PC-9 (cell line): Measurements from ENCODE around the gene DNAI2. TPM values are rescaled to one million over a fixed set of nuclear protein-coding genes. Genes with fewer than 3 reads are reported as not detected.
A peak's percentile ranks its signal among the peaks of the same experiment; 100 is the strongest.

ENCODE experiments used
- BruUV-seq: library from RNA; stranded (reverse); fragments of 400-500 nt; replicated peaks from 2 replicates; lab custom pipeline; 2021; lab: Mats Ljungman, UMichigan
- CTCF ChIA-PET: fragments of 300-600 bp; sonication (Branson Sonifier 250); formaldehyde crosslinking; loops from one replicate; lab custom pipeline; 2022; ENCODE audit warnings: antibody characterized with exemption; lab: Charles Lee
- POLR2A ChIA-PET: fragments of 300-600 bp; sonication (Branson Sonifier 250); formaldehyde crosslinking; loops from one replicate; lab custom pipeline; 2022; ENCODE audit warnings: antibody characterized with exemption; ENCODE audit not compliant: unreplicated experiment; lab: Charles Lee
- DNase-seq, 2 experiments: peaks; one replicate each; pipeline versions ENCODE4 v3.0.0 to v3.0.0-alpha.2; 2015 to 2022; ENCODE audit warnings: mixed read lengths in 1 of 2
- H2AFZ ChIP-seq: fragments of 200-600 bp; sonication (generic); 2 replicates; pipeline ENCODE4 v1.8.1; 2017; ENCODE audit warnings: antibody characterized with exemption
- H3F3A ChIP-seq: fragments of 200-600 bp; sonication (generic); 2 replicates; pipeline ENCODE4 v1.8.1; 2017; ENCODE audit warnings: antibody characterized with exemption, mild to moderate bottlenecking, low read depth; ENCODE audit not compliant: insufficient read depth
- H3K27ac ChIP-seq: fragments of 200-600 bp; sonication (generic); 2 replicates; pipeline ENCODE4 v1.6.1; 2016; ENCODE audit warnings: mixed run types
- H3K27me3 ChIP-seq: fragments of 200-600 bp; sonication (generic); 2 replicates; pipeline ENCODE4 v1.6.1; 2016; ENCODE audit warnings: low read depth, mixed run types; ENCODE audit not compliant: insufficient read depth
- H3K36me3 ChIP-seq: fragments of 200-600 bp; sonication (generic); 2 replicates; pipeline ENCODE4 v1.6.1; 2016; ENCODE audit warnings: low read depth, mixed run types
- H3K4me1 ChIP-seq: fragments of 200-600 bp; sonication (generic); replicated peaks from 2 replicates; pipeline ENCODE4 v1.6.1; 2016; ENCODE audit warnings: mixed run types; ENCODE audit not compliant: insufficient read depth
- H3K4me2 ChIP-seq: fragments of 200-600 bp; sonication (generic); 2 replicates; pipeline ENCODE4 v1.6.1; 2017; ENCODE audit warnings: mixed run types
- H3K4me3 ChIP-seq: fragments of 200-600 bp; sonication (generic); 2 replicates; pipeline ENCODE4 v1.6.1; 2016; ENCODE audit warnings: mixed run types
- H3K79me2 ChIP-seq: fragments of 200-600 bp; sonication (generic); 2 replicates; pipeline ENCODE4 v1.6.1; 2017; ENCODE audit warnings: low read depth, mixed run types
- H3K9me2 ChIP-seq: fragments of 200-600 bp; sonication (generic); 2 replicates; pipeline ENCODE4 v1.8.1; 2017; ENCODE audit warnings: mild to moderate bottlenecking; ENCODE audit not compliant: insufficient read depth
- H3K9me3 ChIP-seq: fragments of 200-600 bp; sonication (generic); 2 replicates; pipeline ENCODE4 v1.8.1; 2016; ENCODE audit warnings: low read depth; ENCODE audit not compliant: insufficient read depth
- H4K20me1 ChIP-seq: fragments of 200-600 bp; sonication (generic); 2 replicates; pipeline ENCODE4 v1.8.1; 2017; ENCODE audit not compliant: insufficient read depth
- CTCF ChIP-seq: fragments of 200-600 bp; sonication (generic); conservative IDR thresholded peaks from 2 replicates; pipeline ENCODE4 v1.6.1; 2017; ENCODE audit warnings: mixed run types, antibody characterized with exemption, mild to moderate bottlenecking, moderate library complexity
- EZH2 ChIP-seq: fragments of 200-600 bp; sonication (generic); IDR thresholded peaks from 2 replicates; pipeline ENCODE4 v1.8.0; 2017; ENCODE audit warnings: antibody characterized with exemption, low read depth
- intact Hi-C: fragments of 100-400 bp; cut with micrococcal nuclease; formaldehyde crosslinking; loops from one replicate; pipeline ENCODE4 v1.10.0; 2022; ENCODE audit not compliant: unreplicated experiment
- total RNA-seq: library from RNA; stranded (reverse); gene quantifications from 2 replicates; pipeline ENCODE4 v1.2.3, GENCODE V29; 2021

The DNAI2 gene
- total RNA-seq, 1 experiment from 2014 or later, result not detected

GRCh38 chr17:74267579-74267978 lies 6.5 kb upstream of the DNAI2 start:
- no peaks in the 10 kb centered on the region for H3K9me2 ChIP-seq
- no peaks in the 10 kb centered on the region for H3K36me3 ChIP-seq
- TF ChIP-seq EZH2, result no peak
- no peak for DNase-seq
- CTCF ChIA-PET, result no interaction called here
- H3K4me1 ChIP-seq, result no peaks in the 10 kb centered on the region
- no peak overlapping the region for H3K4me2 ChIP-seq
- H3K27me3 ChIP-seq, result peaks cover 89% of the 10 kb centered on the region
- intact Hi-C loops, result no loop called here
- no peaks in the 10 kb centered on the region for H3F3A ChIP-seq
- H3K4me3 ChIP-seq, result no peak overlapping the region
- H3K9me3 ChIP-seq, result no peaks in the 10 kb centered on the region; the same call in 1 of the 2 replicates
- 0 out of 2 replicates have a peak, but pooled peaks cover 4% of the 10 kb centered on the region for H4K20me1 ChIP-seq
- POLR2A ChIA-PET, result no interaction called here
- H3K27ac ChIP-seq, result no peak overlapping the region
- no TSS peak for BruUV-seq
- H2AFZ ChIP-seq, result no peak overlapping the region
- H3K79me2 ChIP-seq, result no peaks in the 10 kb centered on the region

GRCh38 chr17:74267987-74268499 lies 6.0 kb upstream of the DNAI2 start:
- Histone ChIP-seq H3K27me3 (peaks cover 89% of the 10 kb centered on the region), H3K4me2 (no peak overlapping the region), H3K36me3 (no peaks in the 10 kb centered on the region), H2AFZ (no peak overlapping the region), H3K9me2 (no peaks in the 10 kb centered on the region), H4K20me1 (0 out of 2 replicates have a peak, but pooled peaks cover 4% of the 10 kb centered on the region), H3K4me3 (no peak overlapping the region), H3K4me1 (no peaks in the 10 kb centered on the region), H3K79me2 (no peaks in the 10 kb centered on the region), H3K9me3 (no peaks in the 10 kb centered on the region; the same call in 1 of the 2 replicates), H3F3A (no peaks in the 10 kb centered on the region), H3K27ac (no peak overlapping the region)
- ChIA-PET CTCF (interaction anchor here (0.6 kb wide), 1 partner anchor 855 kb away, joined by 3 read pairs; no protein-coding TSS in a partner anchor), POLR2A (interaction anchor here (0.7 kb wide), 1 partner anchor 59 kb away, joined by 3 read pairs; no protein-coding TSS in a partner anchor)
- intact Hi-C loops, result no loop called here
- no peak for DNase-seq
- TF ChIP-seq CTCF (no peak), EZH2 (no peak)
- no TSS peak for BruUV-seq

- H3K4me2 ChIP-seq, result no peak overlapping the region
- POLR2A ChIA-PET, result interaction anchor here (0.7 kb wide), 1 partner anchor 60 kb away, joined by 3 read pairs; no protein-coding TSS in a partner anchor
- H3K9me2 ChIP-seq, result no peaks in the 10 kb centered on the region
- intact Hi-C loops, result no loop called here
- DNase-seq, result peak in 1 of 2 experiments; percentile 10
- H3K27ac ChIP-seq, result no peak overlapping the region
- H3K4me1 ChIP-seq, result no peaks in the 10 kb centered on the region
- H3F3A ChIP-seq, result no peaks in the 10 kb centered on the region
- peaks cover 91% of the 10 kb centered on the region for H3K27me3 ChIP-seq
- H3K36me3 ChIP-seq, result no peaks in the 10 kb centered on the region
- H4K20me1 ChIP-seq, result 0 out of 2 replicates have a peak, but pooled peaks cover 4% of the 10 kb centered on the region
- no peaks in the 10 kb centered on the region; the same call in 1 of the 2 replicates for H3K9me3 ChIP-seq
- H3K79me2 ChIP-seq, result no peaks in the 10 kb centered on the region
- TF ChIP-seq CTCF, result no peak
- no peak for TF ChIP-seq EZH2
- CTCF ChIA-PET, result interaction anchor here (0.6 kb wide), 1 partner anchor 854 kb away, joined by 3 read pairs; no protein-coding TSS in a partner anchor
- H3K4me3 ChIP-seq, result no peak overlapping the region
- no peak overlapping the region for H2AFZ ChIP-seq
- BruUV-seq, result no TSS peak
Measured at GRCh38 chr17:74268558-74268957, 5.5 kb upstream of the DNAI2 start.
